OCI-LY7 (cell line): ENCODE results near the gene HK2. TPM values are rescaled to one million over a fixed set of nuclear protein-coding genes. Genes with fewer than 3 reads are reported as not detected.

Source experiments
- BruUV-seq: library from RNA; stranded (reverse); fragments of 400-500 nt; replicated peaks from 2 replicates; lab custom pipeline; 2021; lab: Mats Ljungman, UMichigan
- CTCF ChIA-PET: fragments of 300-600 bp; sonication (Branson Sonifier 250); formaldehyde crosslinking; loops from one replicate; lab custom pipeline; 2022; ENCODE audit warnings: antibody characterized with exemption; ENCODE audit not compliant: unreplicated experiment; lab: Charles Lee
- POLR2A ChIA-PET: fragments of 300-600 bp; sonication (Branson Sonifier 250); formaldehyde crosslinking; loops from one replicate; lab custom pipeline; 2022; ENCODE audit warnings: antibody characterized with exemption; lab: Charles Lee
- DNase-seq: peaks from one replicate; pipeline ENCODE4 v3.0.0-alpha.2; 2015; ENCODE audit warnings: low spot score
- H2AFZ ChIP-seq: fragments of 200-600 bp; sonication (generic), shearing (Covaris generic); 2 replicates; pipeline ENCODE4 v1.6.1; 2014; ENCODE audit warnings: mild to moderate bottlenecking, antibody characterized with exemption, low read length, moderate library complexity
- H3K27ac ChIP-seq: fragments of 200-600 bp; sonication (generic); 2 replicates; pipeline ENCODE4 v1.5.1; 2014; ENCODE audit warnings: mixed run types, low read depth, mild to moderate bottlenecking, moderate library complexity, low read length, inconsistent platforms; ENCODE audit not compliant: poor library complexity, severe bottlenecking
- H3K36me3 ChIP-seq: fragments of 200-600 bp; sonication (generic); 2 replicates; pipeline ENCODE4 v1.6.1; 2014; ENCODE audit warnings: mild to moderate bottlenecking, antibody characterized with exemption, low read length, moderate library complexity, mixed read lengths; ENCODE audit not compliant: insufficient read depth
- H3K4me1 ChIP-seq: fragments of 200-600 bp; sonication (generic); 2 replicates; pipeline ENCODE4 v1.5.1; 2014; ENCODE audit warnings: mild to moderate bottlenecking, low read length; ENCODE audit not compliant: insufficient read depth, poor library complexity, severe bottlenecking
- H3K4me2 ChIP-seq: fragments of 200-600 bp; sonication (generic); 2 replicates; pipeline ENCODE4 v1.6.1; 2014; ENCODE audit warnings: mild to moderate bottlenecking, low read length
- H3K4me3 ChIP-seq: fragments of 200-600 bp; sonication (generic); 2 replicates; pipeline ENCODE4 v1.5.1; 2014; ENCODE audit warnings: mild to moderate bottlenecking, low read depth, low read length; ENCODE audit not compliant: poor library complexity, severe bottlenecking
- H3K79me2 ChIP-seq: fragments of 200-600 bp; sonication (generic); 2 replicates; pipeline ENCODE4 v1.6.1; 2016; ENCODE audit warnings: low read depth, mild to moderate bottlenecking, low read length, moderate library complexity, mixed read lengths; ENCODE audit not compliant: insufficient read depth
- H3K9me2 ChIP-seq: fragments of 200-600 bp; sonication (generic); 2 replicates; pipeline ENCODE4 v1.6.1; 2016; ENCODE audit warnings: mild to moderate bottlenecking, low read length, mixed read lengths; ENCODE audit not compliant: insufficient read depth
- H3K9me3 ChIP-seq: fragments of 200-600 bp; sonication (generic); 2 replicates; pipeline ENCODE4 v1.6.1; 2014; ENCODE audit warnings: mild to moderate bottlenecking, mixed run types, low read length, mixed read lengths
- H4K20me1 ChIP-seq: fragments of 200-600 bp; sonication (generic); 2 replicates; pipeline ENCODE4 v1.6.1; 2014; ENCODE audit warnings: mild to moderate bottlenecking, antibody characterized with exemption, low read length, moderate library complexity, mixed read lengths; ENCODE audit not compliant: insufficient read depth
- EZH2phosphoT487 ChIP-seq: fragments of 200-600 bp; sonication (generic); IDR thresholded peaks from 2 replicates; pipeline ENCODE4 v1.6.1; 2018; ENCODE audit warnings: low read depth, borderline replicate concordance, mild to moderate bottlenecking, mixed run types, antibody characterized with exemption, low read length, moderate library complexity, mixed read lengths
- intact Hi-C: fragments of 100-400 bp; cut with micrococcal nuclease; formaldehyde crosslinking; loops from one replicate; pipeline ENCODE4 v1.10.0; 2022; ENCODE audit not compliant: unreplicated experiment
- total RNA-seq, 2 experiments: library from RNA; depleted of rRNA in 1 of 2; stranded (reverse); fragments of >200 nt in 1 of 2; shearing (Covaris generic) in 1 of 2; gene quantifications; 2 replicates each; pipeline ENCODE4 v1.2.3, GENCODE V29; 2014 to 2022
- TF ChIP-seq, protein P1 (sequence below): fragments of 200-600 bp; sonication (generic); conservative IDR thresholded peaks from 2 replicates; pipeline ENCODE4 v1.5.1; 2014; ENCODE audit warnings: mild to moderate bottlenecking, antibody characterized with exemption, low read length, moderate library complexity, mixed read lengths

Gene HK2
- total RNA-seq, 2 experiments from 2014 or later, result 8.6 to 50.5 TPM

DNA sequence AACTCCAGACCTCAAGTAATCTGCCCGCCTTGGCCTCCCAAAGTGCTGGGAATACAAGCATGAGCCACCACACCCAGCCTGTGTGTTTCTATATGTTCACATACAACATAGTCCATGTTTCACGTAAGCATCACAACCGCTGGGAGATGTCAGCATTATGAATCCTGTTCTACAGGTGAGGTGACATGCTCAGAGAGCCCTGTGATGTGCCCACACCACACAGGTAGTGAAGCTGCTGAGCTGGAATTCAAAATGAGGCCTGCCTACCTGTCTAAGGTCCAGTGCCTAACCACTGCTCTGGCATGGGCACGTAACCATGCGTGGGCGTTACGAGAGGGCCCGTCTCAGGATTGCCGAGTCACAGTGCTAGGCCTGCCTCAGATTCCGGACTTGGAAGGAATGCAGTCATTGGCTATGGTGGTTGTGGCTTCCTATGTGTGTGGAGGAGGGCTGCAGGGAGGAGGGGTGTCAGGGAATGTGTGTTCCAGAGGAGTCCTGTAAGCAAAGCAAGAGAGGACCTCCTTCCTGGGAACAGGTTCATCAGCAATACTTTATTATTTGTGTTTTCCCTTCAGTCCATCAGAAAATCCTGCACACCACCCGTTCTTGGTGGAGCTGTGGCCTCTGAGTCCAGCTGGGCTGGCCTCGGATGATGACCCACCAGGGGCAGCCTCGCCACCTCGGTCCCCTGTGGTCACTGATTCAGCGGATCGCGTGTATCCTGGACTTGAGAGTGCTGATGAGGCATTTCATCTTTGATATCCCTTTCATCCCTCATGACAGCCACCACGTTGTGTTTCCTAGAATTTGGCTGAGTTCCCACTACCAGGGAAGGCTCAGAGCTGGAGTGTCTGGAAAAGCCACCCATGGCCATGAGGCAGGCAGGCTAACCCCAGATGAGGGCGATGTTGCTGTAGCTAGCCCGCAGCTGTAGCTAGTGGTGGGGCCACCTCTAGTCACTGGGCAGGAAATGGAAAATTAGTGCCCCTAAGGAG lies 31.1 kb downstream of the HK2 start:
- Histone ChIP-seq H3K4me2 (no peak overlapping the region), H3K9me2 (no peaks in the 10 kb centered on the region), H3K4me1 (peaks cover 8% of the 10 kb centered on the region), H2AFZ (no peak overlapping the region), H3K4me3 (no peak overlapping the region), H3K79me2 (no peaks in the 10 kb centered on the region), H4K20me1 (no peaks in the 10 kb centered on the region; the same call in 1 of the 2 replicates), H3K9me3 (no peaks in the 10 kb centered on the region), H3K36me3 (peaks cover 54% of the 10 kb centered on the region), H3K27ac (no peak overlapping the region)
- no peak for TF ChIP-seq EZH2phosphoT487
- TF ChIP-seq, protein P1, sequence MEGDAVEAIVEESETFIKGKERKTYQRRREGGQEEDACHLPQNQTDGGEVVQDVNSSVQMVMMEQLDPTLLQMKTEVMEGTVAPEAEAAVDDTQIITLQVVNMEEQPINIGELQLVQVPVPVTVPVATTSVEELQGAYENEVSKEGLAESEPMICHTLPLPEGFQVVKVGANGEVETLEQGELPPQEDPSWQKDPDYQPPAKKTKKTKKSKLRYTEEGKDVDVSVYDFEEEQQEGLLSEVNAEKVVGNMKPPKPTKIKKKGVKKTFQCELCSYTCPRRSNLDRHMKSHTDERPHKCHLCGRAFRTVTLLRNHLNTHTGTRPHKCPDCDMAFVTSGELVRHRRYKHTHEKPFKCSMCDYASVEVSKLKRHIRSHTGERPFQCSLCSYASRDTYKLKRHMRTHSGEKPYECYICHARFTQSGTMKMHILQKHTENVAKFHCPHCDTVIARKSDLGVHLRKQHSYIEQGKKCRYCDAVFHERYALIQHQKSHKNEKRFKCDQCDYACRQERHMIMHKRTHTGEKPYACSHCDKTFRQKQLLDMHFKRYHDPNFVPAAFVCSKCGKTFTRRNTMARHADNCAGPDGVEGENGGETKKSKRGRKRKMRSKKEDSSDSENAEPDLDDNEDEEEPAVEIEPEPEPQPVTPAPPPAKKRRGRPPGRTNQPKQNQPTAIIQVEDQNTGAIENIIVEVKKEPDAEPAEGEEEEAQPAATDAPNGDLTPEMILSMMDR, result no peak
- BruUV-seq, result no TSS peak
- ChIA-PET CTCF (no interaction called here), POLR2A (no interaction called here)
- intact Hi-C loops, result no loop called here
- DNase-seq, result no peak

DNA sequence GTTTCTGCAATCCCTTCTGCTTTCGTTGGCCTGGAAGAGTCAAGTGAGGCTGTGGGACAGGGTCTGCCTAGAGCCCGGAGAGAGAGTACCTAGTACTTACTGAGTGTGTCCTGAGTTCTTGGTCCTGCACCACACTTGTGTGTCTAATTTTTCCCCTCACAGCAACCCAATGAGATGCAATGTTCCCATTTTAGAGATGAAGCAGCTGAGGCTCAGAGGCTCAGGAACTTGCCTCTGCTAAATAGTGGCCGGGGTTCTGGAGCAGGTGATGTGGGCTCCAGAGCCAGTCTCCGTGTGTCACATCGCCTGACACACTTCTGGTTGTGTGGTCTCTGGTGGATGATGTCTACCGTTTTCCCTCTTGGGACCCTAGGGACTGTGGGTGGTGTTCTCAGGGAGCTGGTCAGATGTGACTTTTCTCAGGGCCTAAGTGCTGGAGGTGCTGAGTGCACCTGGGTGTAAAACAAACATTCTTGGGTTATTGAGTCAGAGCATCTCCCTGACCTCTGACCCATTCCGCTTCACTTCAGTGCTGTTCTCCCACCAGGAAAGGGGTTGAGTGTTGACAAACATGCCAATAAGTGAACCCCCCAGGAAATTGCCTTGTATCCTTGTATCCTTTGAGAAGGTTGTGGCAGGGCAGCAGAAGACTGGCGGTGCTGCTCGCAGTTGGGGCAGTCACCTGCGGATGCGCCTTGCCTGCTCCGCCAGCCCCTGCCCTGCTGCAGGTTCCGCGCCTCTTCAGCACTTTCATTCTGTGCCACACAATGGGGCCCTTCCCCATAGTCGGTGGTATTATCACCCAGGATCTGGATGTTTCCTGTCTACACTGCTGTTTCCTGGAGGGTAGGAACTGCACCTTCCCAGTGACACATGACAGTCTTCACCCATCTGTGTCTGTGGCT lies 32.1 kb downstream of the HK2 start:
- no peaks in the 10 kb centered on the region for H3K79me2 ChIP-seq
- peaks cover 55% of the 10 kb centered on the region for H3K36me3 ChIP-seq
- H3K27ac ChIP-seq, result no peak overlapping the region
- intact Hi-C loops, result no loop called here
- H3K4me1 ChIP-seq, result peaks cover 8% of the 10 kb centered on the region
- H2AFZ ChIP-seq, result no peak overlapping the region
- no peak for TF ChIP-seq EZH2phosphoT487
- TF ChIP-seq, protein P1, result no peak
- no peak for DNase-seq
- no peak overlapping the region for H3K4me3 ChIP-seq
- CTCF ChIA-PET, result no interaction called here
- no peaks in the 10 kb centered on the region for H4K20me1 ChIP-seq
- no peaks in the 10 kb centered on the region for H3K9me2 ChIP-seq
- BruUV-seq, result no TSS peak
- no peak overlapping the region for H3K4me2 ChIP-seq
- no peaks in the 10 kb centered on the region for H3K9me3 ChIP-seq
- POLR2A ChIA-PET, result no interaction called here
